A549 (cell line): ENCODE results near the gene CLDN11. TPM values are rescaled to one million over a fixed set of nuclear protein-coding genes. Genes with fewer than 3 reads are reported as not detected.
A peak's percentile ranks its signal among the peaks of the same experiment; 100 is the strongest.

Source experiments
- ATAC-seq, 2 experiments: fragments of 200-7000 bp in 1 of 2; fragments of >200 bp in 1 of 2; cut with Nextera tagmentation in 1 of 2; cut with Tn5 transposase in 1 of 2; 3 replicates each; pipeline versions ENCODE4 v1.8.0 to v1.9.1; 2018 to 2020; ENCODE audit warnings: mild to moderate bottlenecking in 1 of 2, moderate library complexity in 1 of 2
- CTCF ChIA-PET: fragments of 300-600 bp; sonication (Branson Sonifier 250); formaldehyde crosslinking; extraction: SDS; loops from one replicate; lab custom pipeline; 2021; ENCODE audit warnings: antibody characterized with exemption, inconsistent platforms; lab: Yijun Ruan, JAX
- POLR2A ChIA-PET: fragments of 350-600 bp; formaldehyde crosslinking; extraction: SDS; loops from one replicate; lab custom pipeline; 2021; ENCODE audit warnings: antibody characterized with exemption, inconsistent platforms; lab: Yijun Ruan, JAX
- DNase-seq, 2 experiments: peaks; one replicate each; pipeline versions ENCODE4 v3.0.0 to v3.0.0-alpha.2; 2011 to 2016; ENCODE audit warnings: low read depth in 1 of 2, low spot score in 1 of 2
- FAIRE-seq: peaks from 2 replicates; lab custom pipeline; 2011; peaks lifted over from hg19 to GRCh38; lab: Jason Lieb, UNC
- H3K27ac ChIP-seq, 2 experiments: fragments of >200 bp; sonication (Bioruptor Twin); formaldehyde crosslinking; 3 replicates each; pipeline ENCODE4 v1.5.1; 2016 to 2017
- H3K4me1 ChIP-seq: fragments of >200 bp; sonication (Bioruptor Twin); formaldehyde crosslinking; 3 replicates; pipeline ENCODE4 v1.6.1; 2016
- H3K4me2 ChIP-seq: fragments of >200 bp; sonication (Bioruptor Twin); formaldehyde crosslinking; 3 replicates; pipeline ENCODE4 v1.6.1; 2016
- H3K4me3 ChIP-seq: fragments of >200 bp; sonication (Bioruptor Twin); formaldehyde crosslinking; 3 replicates; pipeline ENCODE4 v1.5.1; 2016
- H3K9me3 ChIP-seq: fragments of >200 bp; sonication (Bioruptor Twin); formaldehyde crosslinking; 3 replicates; pipeline ENCODE4 v1.6.1; 2016
- BCL3 ChIP-seq: fragments of >200 bp; sonication (Bioruptor Twin); formaldehyde crosslinking; IDR thresholded peaks from 3 replicates; pipeline ENCODE4 v1.6.1; 2016
- CHD2 ChIP-seq: fragments of 150-350 bp; IDR thresholded peaks from 2 replicates; pipeline ENCODE4 v1.6.1; 2014; ENCODE audit warnings: low read length; ENCODE audit not compliant: partially characterized antibody
- EHMT2 ChIP-seq: fragments of 200-600 bp; sonication (generic); IDR thresholded peaks from 2 replicates; pipeline ENCODE4 v1.6.1; 2016; ENCODE audit warnings: antibody characterized with exemption, low read depth, mild to moderate bottlenecking, moderate library complexity
- FOSL2 ChIP-seq, 2 experiments: fragments of 450-650 bp in 1 of 2; fragments of >200 bp in 1 of 2; sonication (Bioruptor Twin) in 1 of 2; formaldehyde crosslinking; IDR thresholded peaks; 2 replicates each; pipeline versions ENCODE4 v1.5.0 to v1.6.1; 2016 to 2020; ENCODE audit warnings: mild to moderate bottlenecking in 1 of 2, moderate library complexity in 1 of 2
- HDAC2 ChIP-seq: fragments of 200-600 bp; sonication (generic); IDR thresholded peaks from 2 replicates; pipeline ENCODE4 v1.6.1; 2016
- HOXB13 ChIP-seq: fragments of 250-450 bp; sonication (Bioruptor Pico); IDR thresholded peaks from 2 replicates; pipeline ENCODE4 v1.5.0; 2020; ENCODE audit warnings: low read depth, mild to moderate bottlenecking, moderate library complexity
- HOXB5 ChIP-seq: fragments of 250-450 bp; sonication (Bioruptor Pico); IDR thresholded peaks from 2 replicates; pipeline ENCODE4 v1.5.0; 2020; ENCODE audit warnings: mild to moderate bottlenecking, moderate library complexity
- MAFK ChIP-seq: fragments of 450-650 bp; IDR thresholded peaks from 2 replicates; pipeline ENCODE4 v1.6.1; 2014; ENCODE audit not compliant: partially characterized antibody
- MAZ ChIP-seq: fragments of 150-350 bp; IDR thresholded peaks from 2 replicates; pipeline ENCODE4 v1.6.1; 2014; ENCODE audit warnings: antibody characterized with exemption, low read depth, low read length, borderline replicate concordance
- MYC ChIP-seq: IDR thresholded peaks from 2 replicates; pipeline ENCODE4 v1.6.1; 2012; ENCODE audit warnings: mild to moderate bottlenecking, inconsistent platforms, low read length, improper control_type of control experiment, borderline replicate concordance
- NFE2L2 ChIP-seq: fragments of 150-350 bp; conservative IDR thresholded peaks from 2 replicates; pipeline ENCODE4 v1.6.1; 2014; ENCODE audit warnings: low read length
- PHF8 ChIP-seq: fragments of 200-600 bp; sonication (generic); IDR thresholded peaks from 2 replicates; pipeline ENCODE4 v1.6.1; 2016; ENCODE audit warnings: low read depth, mild to moderate bottlenecking, antibody characterized with exemption, moderate library complexity, borderline replicate concordance
- POLR2AphosphoS2 ChIP-seq: conservative IDR thresholded peaks from 2 replicates; pipeline ENCODE4 v1.6.1; 2012; ENCODE audit warnings: low read length, improper control_type of control experiment, inconsistent platforms
- RARB ChIP-seq: fragments of 250-450 bp; sonication (Bioruptor Pico); IDR thresholded peaks from 2 replicates; pipeline ENCODE4 v1.8.0; 2021; ENCODE audit warnings: mild to moderate bottlenecking, moderate library complexity
- SMC3 ChIP-seq: fragments of >200 bp; sonication (Bioruptor Twin); formaldehyde crosslinking; IDR thresholded peaks from 3 replicates; pipeline ENCODE4 v1.6.1; 2018; ENCODE audit warnings: inconsistent platforms
- ZC3H11A ChIP-seq: fragments of 450-650 bp; IDR thresholded peaks from 2 replicates; pipeline ENCODE4 v1.6.1; 2014; ENCODE audit warnings: antibody characterized with exemption, mild to moderate bottlenecking
- ZNF302 ChIP-seq: fragments of 250-450 bp; sonication (Bioruptor Pico); IDR thresholded peaks from 2 replicates; pipeline ENCODE4 v1.9.0; 2021; ENCODE audit warnings: inconsistent platforms, mild to moderate bottlenecking, moderate library complexity
- ZSCAN20 ChIP-seq: fragments of 250-450 bp; sonication (Bioruptor Pico); IDR thresholded peaks from 2 replicates; pipeline ENCODE4 v1.8.0; 2022; ENCODE audit warnings: mild to moderate bottlenecking, moderate library complexity
- WGBS: methylation state at CpG from one replicate; pipeline ENCODE4 v1.1.6; 2017; ENCODE audit errors: missing lambda C conversion rate; 5-methylcytosine and 5-hydroxymethylcytosine counted together
- polyA plus RNA-seq, 4 experiments: library from polyadenylated mRNA; depleted of rRNA in 3 of 4; stranded (reverse); fragments of >200 nt; fragmentation: RNase III in 1 of 4; extraction: RNeasy Plus Mini Kit Qiagen cat#74134 plus additional on column Dnase treatment in 1 of 4; gene quantifications; 2 replicates in 3 of 4; 3 replicates in 1 of 4; pipeline ENCODE4 v1.2.3, GENCODE V29; 2011 to 2017
- TF ChIP-seq, protein P1 (sequence below): fragments of 200-600 bp; sonication (generic); IDR thresholded peaks from 2 replicates; pipeline ENCODE4 v1.6.1; 2016; ENCODE audit warnings: antibody characterized with exemption, mild to moderate bottlenecking, moderate library complexity

The CLDN11 gene
- polyA plus RNA-seq, 2 of the 4 experiments (the other 2 are of a cell fraction), result 0.44 to 0.56 TPM

DNA sequence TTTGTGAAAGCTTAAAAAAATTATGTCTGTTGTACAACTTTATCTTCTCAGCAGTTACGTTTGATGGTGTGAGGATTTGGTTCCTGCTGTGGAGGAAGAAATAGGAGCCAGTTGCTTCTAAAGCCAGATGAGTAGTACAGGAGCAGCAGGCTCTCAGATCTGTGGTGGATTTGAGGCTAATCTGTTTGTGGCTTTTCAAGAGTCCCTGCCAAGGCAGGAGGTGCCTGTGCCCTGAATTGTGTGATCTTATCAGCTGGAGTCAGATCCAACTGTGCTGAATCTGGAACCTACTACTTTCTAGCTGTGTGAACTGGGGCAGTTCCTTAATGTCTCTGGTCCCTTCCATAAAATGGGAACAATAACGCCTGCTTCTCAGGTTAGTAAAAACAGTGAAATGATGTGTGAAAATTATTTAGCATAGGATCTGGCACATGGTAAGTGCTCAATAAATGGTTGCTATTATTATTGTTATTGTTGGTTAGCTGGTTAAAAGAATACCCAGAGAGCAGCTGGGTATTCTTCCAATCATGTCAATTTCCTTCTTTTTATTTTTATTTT is 7.7 kb downstream of the CLDN11 start (continued):
- TF ChIP-seq RARB (CRISPR knock-in tag), result no peak

GRCh38 chr3:170428095-170428494 is 9.4 kb downstream of the CLDN11 start:
- DNase-seq (no peak), FAIRE-seq (peak; percentile 43), ATAC-seq (no peak)
- Histone ChIP-seq H3K9me3 (no peaks in the 10 kb centered on the region), H3K27ac (no peak overlapping the region), H3K4me2 (no peak overlapping the region), H3K4me3 (no peak overlapping the region), H3K4me1 (no peaks in the 10 kb centered on the region)
- TF ChIP-seq RARB (CRISPR knock-in tag) (no peak), PHF8 (no peak), EHMT2 (no peak)
- POLR2A ChIA-PET, result no interaction called here
- CTCF ChIA-PET, result interaction anchor here (0.8 to 3.1 kb wide), 5 partner anchors 14 to 181 kb away, joined by 3 to 12 read pairs (median 3); no protein-coding TSS in a partner anchor
- WGBS, result 55% methylated on average over 2 of the region's 2 CpGs

DNA sequence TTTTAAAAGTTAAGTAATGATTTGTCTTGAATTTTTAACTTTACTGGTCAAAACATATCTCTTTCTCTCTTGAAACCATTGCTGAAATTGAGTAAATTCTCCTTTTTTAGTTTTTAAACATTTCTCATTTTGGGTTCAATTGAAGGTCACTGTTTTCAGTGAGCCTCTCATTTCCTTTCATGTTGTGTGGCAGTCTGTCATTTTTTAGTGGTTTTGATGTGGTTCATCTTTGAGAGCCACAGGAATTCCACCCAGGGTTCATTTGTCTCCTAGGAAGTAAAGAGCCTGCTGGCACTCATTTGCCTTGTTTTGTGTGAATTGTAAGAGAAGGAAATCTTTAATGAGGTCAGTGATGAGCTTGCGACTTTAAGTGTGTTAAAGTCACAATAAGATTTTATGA is 10.4 kb downstream of the CLDN11 start:
- no peaks in the 10 kb centered on the region for H3K4me1 ChIP-seq
- TF ChIP-seq CHD2, result no peak
- no peak for TF ChIP-seq SMC3
- no peak for TF ChIP-seq HDAC2
- no peak for TF ChIP-seq ZNF302 (CRISPR knock-in tag)
- H3K4me2 ChIP-seq, result no peak overlapping the region
- FAIRE-seq, result no peak
- no peak for ATAC-seq
- DNase-seq, result no peak
- POLR2A ChIA-PET, result no interaction called here
- CTCF ChIA-PET, result interaction anchor here (0.9 to 1.1 kb wide), 3 partner anchors 15 to 70 kb away, joined by 3 read pairs; no protein-coding TSS in a partner anchor
- no peak overlapping the region for H3K4me3 ChIP-seq
- no peaks in the 10 kb centered on the region for H3K9me3 ChIP-seq
- H3K27ac ChIP-seq, result no peak overlapping the region
- 89% methylated on average over 1 of the region's 1 CpG for WGBS

DNA sequence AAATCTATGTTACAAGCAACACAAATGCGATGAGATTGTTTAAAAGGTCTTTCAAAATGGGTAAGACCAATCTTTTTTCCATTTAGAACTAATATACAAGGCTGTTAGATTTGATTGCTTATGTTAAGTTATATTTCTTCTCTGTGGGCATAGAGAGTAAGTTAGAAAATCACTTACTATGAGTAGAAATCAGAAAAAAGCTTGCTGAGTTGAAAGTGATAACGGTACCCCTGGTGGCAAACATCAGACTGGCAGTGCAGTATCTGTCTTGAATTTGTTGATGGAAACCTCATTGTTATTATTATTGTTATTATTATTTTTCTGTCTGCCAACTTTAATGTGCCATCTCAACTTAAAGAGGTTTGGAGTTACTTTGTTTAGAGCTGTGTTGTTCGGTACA is 12.4 kb downstream of the CLDN11 start:
- no peak for DNase-seq
- Histone ChIP-seq H3K27ac (no peak overlapping the region), H3K4me1 (no peaks in the 10 kb centered on the region), H3K4me2 (no peak overlapping the region), H3K9me3 (no peaks in the 10 kb centered on the region)
- no peak for ATAC-seq
- POLR2A ChIA-PET, result no interaction called here
- WGBS, result 72% methylated on average over 3 of the region's 3 CpGs
- no peak for TF ChIP-seq MAFK
- TF ChIP-seq BCL3, result no peak
- no peak for TF ChIP-seq MYC
- no peak for TF ChIP-seq HOXB5
- TF ChIP-seq, all 56 proteins: peak for 0
- no peak overlapping the region for H3K4me3 ChIP-seq
- CTCF ChIA-PET, result interaction anchor here (0.9 to 2.9 kb wide), 4 partner anchors 17 to 397 kb away, joined by 3 to 12 read pairs (median 7); no protein-coding TSS in a partner anchor
- FAIRE-seq, result no peak

DNA sequence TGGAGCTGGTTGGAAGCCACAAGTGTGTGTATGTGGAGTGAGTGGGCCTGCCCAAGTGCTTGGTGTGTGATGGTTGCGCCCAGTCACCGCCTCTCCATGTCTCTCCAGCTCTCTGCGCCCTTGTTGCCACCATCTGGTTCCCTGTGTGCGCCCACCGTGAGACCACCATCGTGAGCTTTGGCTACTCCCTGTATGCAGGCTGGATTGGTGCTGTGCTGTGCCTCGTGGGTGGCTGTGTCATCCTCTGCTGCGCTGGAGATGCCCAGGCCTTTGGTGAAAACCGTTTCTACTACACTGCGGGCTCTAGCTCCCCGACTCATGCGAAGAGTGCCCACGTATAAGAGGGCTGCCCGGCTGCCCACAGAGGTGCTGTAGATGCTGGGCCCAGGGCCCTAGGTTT is 13.7 kb downstream of the CLDN11 start:
- POLR2A ChIA-PET, result no interaction called here
- FAIRE-seq, result no peak
- WGBS, result 80% methylated on average over 14 of the region's 14 CpGs

More for the DNA sequence above, 13.7 kb downstream of the CLDN11 start:
- Histone ChIP-seq H3K9me3 (no peaks in the 10 kb centered on the region), H3K4me1 (no peaks in the 10 kb centered on the region), H3K4me2 (no peak overlapping the region), H3K27ac (no peak overlapping the region), H3K4me3 (no peak overlapping the region)
- CTCF ChIA-PET, result interaction anchor here (0.6 to 2.9 kb wide), 10 partner anchors 8 to 380 kb away, joined by 3 to 12 read pairs (median 4); no protein-coding TSS in a partner anchor
- DNase-seq (no peak), ATAC-seq (no peak)
- TF ChIP-seq MAZ (no peak), NFE2L2 (no peak), PHF8 (no peak), HOXB13 (CRISPR knock-in tag) (no peak), ZSCAN20 (CRISPR knock-in tag) (no peak), FOSL2 (IDR thresholded peaks at IDR 0.05) (no peak), FOSL2 (CRISPR knock-in tag; IDR thresholded peaks at IDR 0.05) (no peak), ZC3H11A (no peak), EHMT2 (no peak), POLR2AphosphoS2 (no peak), MYC (no peak)
- TF ChIP-seq, protein P1, sequence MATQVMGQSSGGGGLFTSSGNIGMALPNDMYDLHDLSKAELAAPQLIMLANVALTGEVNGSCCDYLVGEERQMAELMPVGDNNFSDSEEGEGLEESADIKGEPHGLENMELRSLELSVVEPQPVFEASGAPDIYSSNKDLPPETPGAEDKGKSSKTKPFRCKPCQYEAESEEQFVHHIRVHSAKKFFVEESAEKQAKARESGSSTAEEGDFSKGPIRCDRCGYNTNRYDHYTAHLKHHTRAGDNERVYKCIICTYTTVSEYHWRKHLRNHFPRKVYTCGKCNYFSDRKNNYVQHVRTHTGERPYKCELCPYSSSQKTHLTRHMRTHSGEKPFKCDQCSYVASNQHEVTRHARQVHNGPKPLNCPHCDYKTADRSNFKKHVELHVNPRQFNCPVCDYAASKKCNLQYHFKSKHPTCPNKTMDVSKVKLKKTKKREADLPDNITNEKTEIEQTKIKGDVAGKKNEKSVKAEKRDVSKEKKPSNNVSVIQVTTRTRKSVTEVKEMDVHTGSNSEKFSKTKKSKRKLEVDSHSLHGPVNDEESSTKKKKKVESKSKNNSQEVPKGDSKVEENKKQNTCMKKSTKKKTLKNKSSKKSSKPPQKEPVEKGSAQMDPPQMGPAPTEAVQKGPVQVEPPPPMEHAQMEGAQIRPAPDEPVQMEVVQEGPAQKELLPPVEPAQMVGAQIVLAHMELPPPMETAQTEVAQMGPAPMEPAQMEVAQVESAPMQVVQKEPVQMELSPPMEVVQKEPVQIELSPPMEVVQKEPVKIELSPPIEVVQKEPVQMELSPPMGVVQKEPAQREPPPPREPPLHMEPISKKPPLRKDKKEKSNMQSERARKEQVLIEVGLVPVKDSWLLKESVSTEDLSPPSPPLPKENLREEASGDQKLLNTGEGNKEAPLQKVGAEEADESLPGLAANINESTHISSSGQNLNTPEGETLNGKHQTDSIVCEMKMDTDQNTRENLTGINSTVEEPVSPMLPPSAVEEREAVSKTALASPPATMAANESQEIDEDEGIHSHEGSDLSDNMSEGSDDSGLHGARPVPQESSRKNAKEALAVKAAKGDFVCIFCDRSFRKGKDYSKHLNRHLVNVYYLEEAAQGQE, result no peak
